Measurements from ENCODE around the gene SRD5A3. TPM values are rescaled to one million over a fixed set of nuclear protein-coding genes. Genes with fewer than 3 reads are reported as not detected.

The SRD5A3 gene
- total RNA-seq, 2 donors from 2014 or later = 5.4 to 6.4 TPM

DNA sequence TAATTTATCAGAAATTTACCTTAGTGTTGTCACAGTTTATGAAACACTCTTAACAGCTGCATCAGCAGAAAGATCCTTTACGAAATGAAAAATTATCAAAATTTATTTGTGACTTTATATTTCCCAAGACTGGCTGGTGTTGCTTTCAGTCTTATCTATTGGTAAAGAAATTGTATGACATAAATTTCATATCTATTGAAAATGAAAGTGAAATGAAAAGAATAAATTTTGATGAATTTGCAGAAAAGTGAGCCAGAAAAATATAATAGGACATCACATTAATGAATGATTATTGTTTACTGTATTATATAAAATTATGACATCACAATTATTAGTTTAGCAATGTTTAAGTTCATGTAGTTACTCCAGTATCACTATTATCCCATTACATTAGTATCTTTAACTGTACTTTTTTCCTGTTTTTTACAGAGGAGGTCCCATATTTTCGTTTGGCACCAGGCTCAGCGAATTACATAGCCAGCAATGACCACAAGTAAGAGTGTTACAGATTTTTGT lies 36.5 kb downstream of the SRD5A3 start:
- H3K27me3 ChIP-seq (replicated peaks; ENCODE audit: insufficient read depth) = no peaks in the 10 kb centered on the region
- TF ChIP-seq, protein P1, sequence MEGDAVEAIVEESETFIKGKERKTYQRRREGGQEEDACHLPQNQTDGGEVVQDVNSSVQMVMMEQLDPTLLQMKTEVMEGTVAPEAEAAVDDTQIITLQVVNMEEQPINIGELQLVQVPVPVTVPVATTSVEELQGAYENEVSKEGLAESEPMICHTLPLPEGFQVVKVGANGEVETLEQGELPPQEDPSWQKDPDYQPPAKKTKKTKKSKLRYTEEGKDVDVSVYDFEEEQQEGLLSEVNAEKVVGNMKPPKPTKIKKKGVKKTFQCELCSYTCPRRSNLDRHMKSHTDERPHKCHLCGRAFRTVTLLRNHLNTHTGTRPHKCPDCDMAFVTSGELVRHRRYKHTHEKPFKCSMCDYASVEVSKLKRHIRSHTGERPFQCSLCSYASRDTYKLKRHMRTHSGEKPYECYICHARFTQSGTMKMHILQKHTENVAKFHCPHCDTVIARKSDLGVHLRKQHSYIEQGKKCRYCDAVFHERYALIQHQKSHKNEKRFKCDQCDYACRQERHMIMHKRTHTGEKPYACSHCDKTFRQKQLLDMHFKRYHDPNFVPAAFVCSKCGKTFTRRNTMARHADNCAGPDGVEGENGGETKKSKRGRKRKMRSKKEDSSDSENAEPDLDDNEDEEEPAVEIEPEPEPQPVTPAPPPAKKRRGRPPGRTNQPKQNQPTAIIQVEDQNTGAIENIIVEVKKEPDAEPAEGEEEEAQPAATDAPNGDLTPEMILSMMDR (IDR thresholded peaks at IDR 0.05) = no peak

DNA sequence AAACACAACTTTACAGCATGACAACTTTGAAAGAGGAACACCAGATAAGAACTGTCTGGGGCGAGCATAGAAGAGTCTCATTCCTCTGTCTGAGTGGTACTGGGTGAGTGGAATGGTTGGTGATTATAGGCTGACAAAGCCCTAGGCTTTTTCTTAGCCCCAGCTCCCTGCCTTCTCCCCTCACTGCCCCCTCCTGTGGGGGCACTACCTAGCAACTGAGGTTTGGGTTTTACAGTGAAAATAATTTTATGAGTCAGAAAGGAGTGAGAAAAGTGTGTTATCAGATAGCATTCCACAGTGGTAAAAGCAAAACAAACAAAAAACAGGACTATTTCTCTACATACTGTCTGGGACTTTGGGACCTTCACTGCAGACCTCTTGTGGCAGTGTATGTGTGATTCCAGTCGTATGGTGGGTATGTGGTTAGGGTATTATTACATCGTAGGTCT lies 39.2 kb downstream of the SRD5A3 start:
- H3K27ac ChIP-seq = no peak overlapping the region
- no peaks in the 10 kb centered on the region for H3K4me1 ChIP-seq (ENCODE audit: control insufficient read depth in 1 of 2, low read depth in 2 of 2)
- TF ChIP-seq, protein P1 (IDR thresholded peaks at IDR 0.05) = no peak
- no peaks in the 10 kb centered on the region for H3K27me3 ChIP-seq (replicated peaks; ENCODE audit: insufficient read depth)
- no peak for DNase-seq (ENCODE audit: low spot score)
- no peak for ATAC-seq (ENCODE audit: insufficient number of reproducible peaks, low FRiP score, low read depth)
- H3K36me3 ChIP-seq = no peaks in the 10 kb centered on the region
- no peak overlapping the region for H3K4me3 ChIP-seq
- H3K9me3 ChIP-seq = no peaks in the 10 kb centered on the region

More for the DNA sequence above, 36.5 kb downstream of the SRD5A3 start:
- Histone ChIP-seq H3K4me1 (ENCODE audit: control insufficient read depth in 1 of 2, low read depth in 2 of 2) (no peaks in the 10 kb centered on the region), H3K27ac (no peak overlapping the region), H3K9me3 (no peaks in the 10 kb centered on the region), H3K36me3 (no peaks in the 10 kb centered on the region), H3K4me3 (no peak overlapping the region)
- no peak for ATAC-seq (ENCODE audit: insufficient number of reproducible peaks, low FRiP score, low read depth)
- no peak for DNase-seq (ENCODE audit: low spot score)

DNA sequence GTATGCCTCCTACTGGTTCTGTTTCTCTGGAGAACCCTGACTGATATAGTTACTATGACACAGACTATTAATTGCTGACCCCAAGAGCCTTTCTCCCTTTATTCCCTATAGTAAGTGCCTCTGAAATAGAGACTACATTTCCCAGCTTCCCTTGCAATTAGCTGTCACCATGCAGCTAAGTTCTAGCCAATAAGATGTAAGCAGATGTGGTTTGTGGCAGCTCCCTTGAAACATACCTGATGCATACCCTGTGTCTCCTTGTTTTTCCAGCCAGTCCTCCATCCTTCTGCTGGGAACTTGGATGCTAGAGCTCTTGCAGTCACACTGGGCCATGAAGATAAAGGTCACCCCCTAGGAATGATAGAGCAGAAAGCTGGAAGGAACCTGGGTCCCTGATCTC lies 40.0 kb downstream of the SRD5A3 start:
- no peak for ATAC-seq (ENCODE audit: insufficient number of reproducible peaks, low FRiP score, low read depth)
- Histone ChIP-seq H3K27ac (no peak overlapping the region), H3K4me1 (ENCODE audit: control insufficient read depth in 1 of 2, low read depth in 2 of 2) (no peaks in the 10 kb centered on the region), H3K36me3 (no peaks in the 10 kb centered on the region), H3K4me3 (no peak overlapping the region), H3K27me3 (replicated peaks; ENCODE audit: insufficient read depth) (no peaks in the 10 kb centered on the region), H3K9me3 (no peaks in the 10 kb centered on the region)
- TF ChIP-seq, protein P1 (IDR thresholded peaks at IDR 0.05) = no peak
- no peak for DNase-seq (ENCODE audit: low spot score)

DNA sequence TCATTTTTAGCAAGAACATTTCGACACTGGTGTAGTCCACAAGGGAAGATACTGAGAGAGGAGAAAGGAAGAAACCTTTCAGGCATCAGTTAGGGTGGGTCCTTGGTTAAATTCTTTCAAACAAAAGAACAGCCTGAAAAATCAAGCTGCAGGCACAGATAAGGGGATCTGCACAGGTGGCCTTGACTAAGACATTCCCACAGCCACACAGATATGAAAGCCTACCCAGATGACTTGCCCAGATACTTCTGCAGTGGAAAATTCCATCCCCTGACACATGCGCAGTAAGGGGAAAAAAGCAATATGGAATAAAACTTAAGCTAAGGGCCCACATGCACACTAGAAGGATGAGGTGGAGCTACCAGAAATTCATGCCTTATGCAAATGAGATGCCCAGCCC lies 40.8 kb downstream of the SRD5A3 start:
- no peaks in the 10 kb centered on the region for H3K4me1 ChIP-seq (ENCODE audit: control insufficient read depth in 1 of 2, low read depth in 2 of 2)
- TF ChIP-seq, protein P1 (IDR thresholded peaks at IDR 0.05) = no peak
- H3K27me3 ChIP-seq (replicated peaks; ENCODE audit: insufficient read depth) = no peaks in the 10 kb centered on the region
- H3K27ac ChIP-seq = no peak overlapping the region
- no peaks in the 10 kb centered on the region for H3K36me3 ChIP-seq
- ATAC-seq (ENCODE audit: insufficient number of reproducible peaks, low FRiP score, low read depth) (no peak), DNase-seq (ENCODE audit: low spot score) (no peak)
- H3K4me3 ChIP-seq = no peak overlapping the region
- no peaks in the 10 kb centered on the region for H3K9me3 ChIP-seq

DNA sequence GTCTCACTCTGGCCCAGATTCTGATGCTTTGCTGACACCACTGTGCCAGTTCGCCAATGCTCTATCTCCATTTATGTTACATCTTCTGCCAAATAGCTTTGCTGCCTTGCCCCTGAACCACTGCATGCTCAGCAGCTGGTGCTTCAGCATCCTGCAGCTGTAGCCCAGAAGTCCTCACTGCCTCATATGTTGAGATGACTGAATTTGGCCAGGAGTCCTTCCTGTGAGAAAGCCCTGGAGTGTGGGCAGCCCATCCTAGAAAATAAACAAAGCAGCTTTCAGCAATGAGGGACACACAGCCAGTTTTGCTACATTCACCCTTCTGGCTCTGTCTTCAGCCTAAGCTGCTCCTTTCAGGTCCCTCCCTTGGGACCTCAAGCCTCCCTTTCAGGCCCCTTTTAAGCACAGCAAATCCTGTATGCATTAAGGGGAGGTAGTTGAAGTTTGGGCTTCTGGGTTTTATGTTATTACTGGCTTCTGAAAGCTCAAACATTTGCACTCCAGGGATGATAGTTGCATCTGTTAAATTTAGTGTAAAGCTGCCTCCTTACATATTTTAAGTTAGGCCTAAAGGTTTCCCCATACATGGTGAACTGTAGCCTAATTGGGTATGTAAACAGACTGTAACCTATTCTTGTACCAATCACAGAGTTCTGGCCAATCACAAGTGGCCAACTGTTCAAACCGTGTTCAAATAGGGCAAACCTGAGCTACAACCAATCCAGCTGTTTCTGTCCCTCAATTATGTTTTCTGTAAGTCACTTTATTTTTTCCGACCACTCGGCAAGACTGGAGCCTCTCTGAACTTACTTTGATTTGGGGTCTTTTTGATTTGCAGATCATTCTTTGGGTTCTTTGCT lies 47.6 kb downstream of the SRD5A3 start:
- H3K27me3 ChIP-seq (replicated peaks; ENCODE audit: insufficient read depth) = no peaks in the 10 kb centered on the region
- H3K4me3 ChIP-seq = no peak overlapping the region
- DNase-seq (ENCODE audit: low spot score) (no peak), ATAC-seq (ENCODE audit: insufficient number of reproducible peaks, low FRiP score, low read depth) (no peak)
- H3K27ac ChIP-seq = no peak overlapping the region
- H3K9me3 ChIP-seq = no peaks in the 10 kb centered on the region
- peaks cover 5 to 8% of the 10 kb centered on the region in 2 donors for H3K4me1 ChIP-seq (ENCODE audit: control insufficient read depth in 1 of 2, low read depth in 2 of 2)
- TF ChIP-seq, protein P1 (IDR thresholded peaks at IDR 0.05) = no peak
- no peaks in the 10 kb centered on the region for H3K36me3 ChIP-seq
